Esophagus muscularis mucosa (tissue), 3 donors: ENCODE measurements around the gene MRTFA.

Experiments
- CTCF ChIP-seq, 3 experiments: fragments of 200-600 bp in 2 of 3; fragments of 450-650 bp in 1 of 3; sonication (generic) in 2 of 3; IDR thresholded peaks; one replicate each; pipeline ENCODE4 v1.5.1; 2017 to 2019; ENCODE audit warnings: antibody characterized with exemption in 3 of 3, mild to moderate bottlenecking in 2 of 3, moderate library complexity in 1 of 3
- POLR2A ChIP-seq: fragments of 450-650 bp; IDR thresholded peaks from one replicate; pipeline ENCODE4 v1.6.1; 2017; ENCODE audit warnings: antibody characterized with exemption, moderate library complexity, mild to moderate bottlenecking, low read depth

- no peak for TF ChIP-seq POLR2A
- TF ChIP-seq CTCF (IDR thresholded peaks at IDR 0.05), result no peak
These were observed 151.4 kb downstream of the MRTFA start for GRCh38 chr22:40484906-40485669.
